Tibial nerve (tissue), 4 donors: ENCODE results near the gene CD177.

Source experiments
- CTCF ChIP-seq, 5 experiments: fragments of 200-600 bp in 3 of 5; fragments of 450-650 bp in 2 of 5; sonication (generic) in 3 of 5; IDR thresholded peaks; one replicate each; pipeline ENCODE4 v1.5.1; 2016 to 2019; ENCODE audit warnings: antibody characterized with exemption in 5 of 5, mild to moderate bottlenecking in 3 of 5, moderate library complexity in 2 of 5
- EP300 ChIP-seq, 2 donors: sonication (generic); formaldehyde crosslinking; IDR thresholded peaks; one replicate each; pipeline ENCODE4 v1.6.1; 2017; ENCODE audit warnings: antibody characterized with exemption in 2 of 2, mild to moderate bottlenecking in 1 of 2
- POLR2A ChIP-seq, 2 donors: fragments of 450-650 bp; IDR thresholded peaks; one replicate each; pipeline ENCODE4 v1.6.1; 2017; ENCODE audit warnings: antibody characterized with exemption in 2 of 2, mild to moderate bottlenecking in 2 of 2, moderate library complexity in 2 of 2

GRCh38 chr19:43306097-43306496 lies 47.4 kb upstream of the CD177 start:
- TF ChIP-seq CTCF (IDR thresholded peaks at IDR 0.05), result no peak
- no peak for TF ChIP-seq POLR2A (IDR thresholded peaks at IDR 0.05)
- no peak for TF ChIP-seq EP300 (IDR thresholded peaks at IDR 0.05)
